WERI-Rb-1 (cell line): ENCODE data around the gene SLIT3.
"Not testable (repeated sequence)": the region's sequence is repeated elsewhere in the genome, so short reads cannot be mapped to it uniquely, and the experiment has no call there.

ENCODE experiments used
- DNase-seq: peaks from one replicate; pipeline ENCODE4 v3.0.0-alpha.2; 2020
- H3K27ac ChIP-seq: fragments of 250-450 bp; sonication (Bioruptor Pico); 2 replicates; pipeline ENCODE4 v1.5.1; 2020; ENCODE audit warnings: mild to moderate bottlenecking, moderate library complexity
- H3K27me3 ChIP-seq: fragments of 250-450 bp; sonication (Bioruptor Pico); 2 replicates; pipeline ENCODE4 v1.5.1; 2021; ENCODE audit warnings: mild to moderate bottlenecking, low read depth, moderate library complexity; ENCODE audit not compliant: insufficient read depth, severe bottlenecking
- H3K36me3 ChIP-seq: fragments of 250-450 bp; sonication (Bioruptor Pico); 2 replicates; pipeline ENCODE4 v1.5.1; 2020; ENCODE audit warnings: mild to moderate bottlenecking, moderate library complexity
- H3K4me3 ChIP-seq: 2 replicates; pipeline ENCODE4 v1.5.1; 2011; ENCODE audit warnings: low read depth, mild to moderate bottlenecking, control low read depth, low read length
- H3K9me3 ChIP-seq: fragments of 250-450 bp; sonication (Bioruptor Pico); 2 replicates; pipeline ENCODE4 v1.5.1; 2021; ENCODE audit warnings: mild to moderate bottlenecking, moderate library complexity; ENCODE audit not compliant: severe bottlenecking
- TF ChIP-seq, protein P1 (sequence below): IDR thresholded peaks from 2 replicates; pipeline ENCODE4 v1.5.1; 2011; ENCODE audit warnings: low read depth, mild to moderate bottlenecking, control low read depth, inconsistent platforms, low read length

The SLIT3 gene

DNA sequence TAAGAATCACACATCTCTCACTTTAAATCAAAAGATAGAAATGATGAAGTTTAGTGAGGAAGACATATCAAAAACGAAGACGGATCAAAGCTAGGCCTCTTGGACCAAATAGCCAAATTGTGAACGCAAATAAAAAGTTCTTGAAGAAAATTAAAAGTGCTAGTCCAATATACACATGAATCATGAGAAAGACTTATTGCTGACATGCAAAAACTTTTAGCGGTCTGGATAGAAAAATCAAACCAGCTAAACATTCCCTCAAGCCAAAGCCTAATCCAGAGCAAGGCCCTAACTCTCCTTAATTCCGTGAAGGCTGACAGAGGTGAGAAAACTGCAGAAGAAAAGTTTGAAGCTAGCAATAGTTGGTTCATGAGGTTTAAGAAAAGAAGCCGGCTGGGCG lies 557.3 kb downstream of the SLIT3 start:
- Histone ChIP-seq H3K36me3 (no peaks in the 10 kb centered on the region), H3K4me3 (no peak overlapping the region), H3K27ac (no peak overlapping the region), H3K9me3 (peaks cover 2% of the 10 kb centered on the region), H3K27me3 (peaks cover 69% of the 10 kb centered on the region)
- TF ChIP-seq, protein P1, sequence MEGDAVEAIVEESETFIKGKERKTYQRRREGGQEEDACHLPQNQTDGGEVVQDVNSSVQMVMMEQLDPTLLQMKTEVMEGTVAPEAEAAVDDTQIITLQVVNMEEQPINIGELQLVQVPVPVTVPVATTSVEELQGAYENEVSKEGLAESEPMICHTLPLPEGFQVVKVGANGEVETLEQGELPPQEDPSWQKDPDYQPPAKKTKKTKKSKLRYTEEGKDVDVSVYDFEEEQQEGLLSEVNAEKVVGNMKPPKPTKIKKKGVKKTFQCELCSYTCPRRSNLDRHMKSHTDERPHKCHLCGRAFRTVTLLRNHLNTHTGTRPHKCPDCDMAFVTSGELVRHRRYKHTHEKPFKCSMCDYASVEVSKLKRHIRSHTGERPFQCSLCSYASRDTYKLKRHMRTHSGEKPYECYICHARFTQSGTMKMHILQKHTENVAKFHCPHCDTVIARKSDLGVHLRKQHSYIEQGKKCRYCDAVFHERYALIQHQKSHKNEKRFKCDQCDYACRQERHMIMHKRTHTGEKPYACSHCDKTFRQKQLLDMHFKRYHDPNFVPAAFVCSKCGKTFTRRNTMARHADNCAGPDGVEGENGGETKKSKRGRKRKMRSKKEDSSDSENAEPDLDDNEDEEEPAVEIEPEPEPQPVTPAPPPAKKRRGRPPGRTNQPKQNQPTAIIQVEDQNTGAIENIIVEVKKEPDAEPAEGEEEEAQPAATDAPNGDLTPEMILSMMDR = no peak
- no peak for DNase-seq

GRCh38 chr5:168742311-168742710 lies 558.6 kb downstream of the SLIT3 start:
- DNase-seq, H3K27ac ChIP-seq, H3K9me3 ChIP-seq, H3K4me3 ChIP-seq, H3K36me3 ChIP-seq: not testable (repeated sequence)
- H3K27me3 ChIP-seq = peaks cover 69% of the 10 kb centered on the region

DNA sequence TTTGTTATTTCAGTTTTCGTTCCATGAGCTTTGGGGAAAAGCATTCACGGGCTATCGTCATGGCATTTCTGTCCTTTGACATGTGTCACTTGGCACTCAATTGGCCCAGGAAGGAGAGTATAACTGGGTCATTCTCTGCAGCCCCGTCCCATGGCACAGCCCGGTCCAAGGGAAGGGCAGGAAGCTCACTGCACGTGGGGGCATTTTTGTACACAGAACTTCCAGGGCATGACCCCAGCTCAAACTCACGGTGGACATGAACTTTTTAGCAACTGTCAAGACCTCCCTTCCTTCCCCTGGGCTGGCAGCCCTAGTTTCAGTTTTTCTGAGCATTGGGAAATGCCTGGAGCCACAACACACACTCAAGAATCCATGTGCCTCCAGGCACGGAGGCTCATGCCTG lies 560.1 kb downstream of the SLIT3 start:
- H3K27ac ChIP-seq = no peak overlapping the region

DNA sequence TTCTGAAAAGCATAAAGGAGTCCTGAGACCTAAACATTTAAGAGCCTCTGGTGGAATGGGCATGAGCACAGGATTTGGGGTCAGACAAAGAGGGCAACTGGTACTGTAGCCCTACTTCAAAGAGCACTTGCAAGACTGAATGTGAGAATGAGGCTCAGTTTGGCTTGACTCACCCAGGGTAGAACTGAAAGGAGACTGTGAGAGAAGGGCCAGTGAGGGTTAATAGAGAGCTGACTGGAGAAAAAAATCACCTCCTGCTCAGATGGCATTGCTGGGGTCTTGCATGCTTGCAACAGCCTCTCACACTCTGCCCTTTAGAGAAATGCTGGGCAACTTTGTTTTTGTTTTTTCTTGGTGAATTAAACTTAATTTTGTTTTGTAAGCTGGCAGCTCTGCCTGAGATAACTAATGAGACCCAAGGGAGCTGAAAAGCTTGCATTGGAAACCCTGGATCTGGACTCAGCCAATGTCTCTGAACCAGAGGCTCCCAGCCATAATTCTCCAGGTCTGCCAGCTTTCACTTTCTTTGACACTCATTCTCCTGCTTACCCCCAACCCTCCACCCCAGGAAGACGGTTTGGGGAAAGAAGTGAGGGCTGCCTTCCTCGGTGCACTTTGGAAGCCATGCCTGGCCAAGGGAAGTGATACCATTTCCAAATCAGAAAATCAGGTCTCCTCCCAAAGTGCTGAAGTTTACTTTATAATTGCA lies 560.7 kb downstream of the SLIT3 start:
- no peak overlapping the region for H3K27ac ChIP-seq
- H3K9me3 ChIP-seq = no peaks in the 10 kb centered on the region
- no peak overlapping the region for H3K4me3 ChIP-seq
- DNase-seq = no peak
- H3K36me3 ChIP-seq = no peaks in the 10 kb centered on the region
- TF ChIP-seq, protein P1 = no peak
- peaks cover 75% of the 10 kb centered on the region for H3K27me3 ChIP-seq

More for the DNA sequence above, 560.1 kb downstream of the SLIT3 start:
- TF ChIP-seq, protein P1 = no peak
- H3K9me3 ChIP-seq = peaks cover 2% of the 10 kb centered on the region
- H3K36me3 ChIP-seq = no peaks in the 10 kb centered on the region
- no peak overlapping the region for H3K4me3 ChIP-seq
- peaks cover 75% of the 10 kb centered on the region for H3K27me3 ChIP-seq
- no peak for DNase-seq

DNA sequence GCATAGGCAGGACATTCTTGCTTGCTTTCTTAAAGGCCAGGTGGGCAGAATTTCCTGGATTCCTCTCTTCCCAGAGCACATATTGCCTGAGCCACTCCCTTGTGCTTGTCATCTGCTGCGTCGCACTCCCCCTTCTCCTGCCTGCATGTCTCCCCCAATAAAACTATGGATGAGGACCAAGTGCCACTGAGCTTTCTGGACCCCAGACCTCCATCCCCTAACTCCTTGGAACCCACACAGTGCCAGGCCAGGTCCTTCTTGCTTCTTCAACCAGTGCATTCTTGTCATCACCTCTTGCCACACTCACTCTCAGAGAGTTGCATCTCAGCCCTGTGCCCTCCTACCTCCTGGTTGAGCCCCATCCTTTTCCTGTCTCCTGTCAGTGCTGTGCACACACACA lies 563.9 kb downstream of the SLIT3 start:
- TF ChIP-seq, protein P1 = no peak
- DNase-seq = no peak
- Histone ChIP-seq H3K36me3 (no peaks in the 10 kb centered on the region), H3K27me3 (peaks cover 79% of the 10 kb centered on the region), H3K9me3 (no peaks in the 10 kb centered on the region), H3K4me3 (no peak overlapping the region), H3K27ac (no peak overlapping the region)

DNA sequence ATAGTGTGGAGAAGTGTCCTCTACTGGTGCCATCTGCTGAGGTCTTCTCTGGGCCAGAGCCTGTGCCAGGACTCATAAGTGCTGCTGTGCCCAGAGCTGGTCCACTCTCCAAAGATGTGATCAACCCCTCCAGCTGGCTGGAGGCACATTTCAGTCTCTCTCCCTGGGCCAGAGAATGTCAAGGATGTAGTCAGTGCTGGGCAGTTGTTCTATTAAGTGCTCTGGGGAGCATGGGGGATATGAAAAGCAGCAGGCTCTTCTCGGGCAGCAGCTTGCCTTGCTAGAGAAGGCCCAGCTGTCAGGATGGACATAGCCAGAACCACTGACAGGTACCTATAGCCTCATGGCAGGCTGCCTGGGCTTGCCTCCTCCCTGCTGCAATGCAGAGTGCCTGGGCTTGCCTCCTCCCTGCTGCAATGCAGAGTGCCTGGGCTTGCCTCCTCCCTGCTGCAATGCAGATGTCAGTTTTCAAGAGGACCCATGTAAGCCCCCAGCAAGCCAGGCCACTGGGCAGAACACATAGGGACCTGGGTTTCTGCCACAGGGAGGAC lies 564.6 kb downstream of the SLIT3 start:
- H3K27me3 ChIP-seq = peaks cover 84% of the 10 kb centered on the region
- H3K9me3 ChIP-seq = no peaks in the 10 kb centered on the region
- H3K27ac ChIP-seq = no peak overlapping the region
- H3K4me3 ChIP-seq = no peak overlapping the region
- TF ChIP-seq, protein P1 = no peak
- no peak for DNase-seq
- no peaks in the 10 kb centered on the region for H3K36me3 ChIP-seq
